Measurements from ENCODE around the gene PISD.

Gene PISD

DNA sequence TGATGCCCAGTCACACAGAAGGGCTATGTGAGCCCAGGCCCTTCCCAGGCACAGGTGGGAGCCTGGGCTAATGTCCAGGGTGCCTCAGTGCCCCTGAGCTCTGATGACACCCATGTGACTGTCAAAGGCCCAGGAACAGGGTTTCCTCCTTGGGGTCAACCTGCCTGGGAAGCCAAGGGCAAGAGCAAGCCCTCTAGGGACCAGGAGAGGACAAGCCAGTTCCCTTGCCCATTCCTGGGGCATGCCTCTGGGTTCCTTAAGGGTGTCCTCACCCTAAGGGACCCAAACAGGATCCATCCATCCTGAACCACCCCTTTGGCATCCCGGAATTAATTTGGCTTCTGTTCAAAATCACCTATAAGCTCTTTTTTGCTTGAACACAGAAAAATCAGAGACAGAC lies 39.0 kb downstream of the PISD start:
- no peak for TF ChIP-seq CSDC2 (CRISPR knock-in tag; IDR thresholded peaks at IDR 0.05)
- no peak for TF ChIP-seq ZC3H10 (CRISPR knock-in tag; IDR thresholded peaks at IDR 0.05)
- TF ChIP-seq OSR1 (CRISPR knock-in tag; IDR thresholded peaks at IDR 0.05), result no peak
- TF ChIP-seq, protein P1, sequence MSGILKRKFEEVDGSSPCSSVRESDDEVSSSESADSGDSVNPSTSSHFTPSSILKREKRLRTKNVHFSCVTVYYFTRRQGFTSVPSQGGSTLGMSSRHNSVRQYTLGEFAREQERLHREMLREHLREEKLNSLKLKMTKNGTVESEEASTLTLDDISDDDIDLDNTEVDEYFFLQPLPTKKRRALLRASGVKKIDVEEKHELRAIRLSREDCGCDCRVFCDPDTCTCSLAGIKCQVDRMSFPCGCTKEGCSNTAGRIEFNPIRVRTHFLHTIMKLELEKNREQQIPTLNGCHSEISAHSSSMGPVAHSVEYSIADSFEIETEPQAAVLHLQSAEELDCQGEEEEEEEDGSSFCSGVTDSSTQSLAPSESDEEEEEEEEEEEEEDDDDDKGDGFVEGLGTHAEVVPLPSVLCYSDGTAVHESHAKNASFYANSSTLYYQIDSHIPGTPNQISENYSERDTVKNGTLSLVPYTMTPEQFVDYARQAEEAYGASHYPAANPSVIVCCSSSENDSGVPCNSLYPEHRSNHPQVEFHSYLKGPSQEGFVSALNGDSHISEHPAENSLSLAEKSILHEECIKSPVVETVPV (CRISPR knock-in tag; IDR thresholded peaks at IDR 0.05), result no peak
- no peak for TF ChIP-seq PPARA (CRISPR knock-in tag; IDR thresholded peaks at IDR 0.05; ENCODE audit: borderline replicate concordance)
- no peak for TF ChIP-seq ESRRG (CRISPR knock-in tag; IDR thresholded peaks at IDR 0.05)
- TF ChIP-seq BACH2 (CRISPR knock-in tag; IDR thresholded peaks at IDR 0.05; ENCODE audit: borderline replicate concordance), result no peak
- no peak for TF ChIP-seq ZNF565 (CRISPR knock-in tag; conservative IDR thresholded peaks at IDR 0.05; ENCODE audit: low read depth)
- no peak for TF ChIP-seq ZFP30 (CRISPR knock-in tag; IDR thresholded peaks at IDR 0.05)
- no peak for TF ChIP-seq TCF4 (CRISPR knock-in tag; IDR thresholded peaks at IDR 0.05; ENCODE audit: borderline replicate concordance)
- TF ChIP-seq GLIS3 (CRISPR knock-in tag; IDR thresholded peaks at IDR 0.05), result no peak
- TF ChIP-seq, protein P2, sequence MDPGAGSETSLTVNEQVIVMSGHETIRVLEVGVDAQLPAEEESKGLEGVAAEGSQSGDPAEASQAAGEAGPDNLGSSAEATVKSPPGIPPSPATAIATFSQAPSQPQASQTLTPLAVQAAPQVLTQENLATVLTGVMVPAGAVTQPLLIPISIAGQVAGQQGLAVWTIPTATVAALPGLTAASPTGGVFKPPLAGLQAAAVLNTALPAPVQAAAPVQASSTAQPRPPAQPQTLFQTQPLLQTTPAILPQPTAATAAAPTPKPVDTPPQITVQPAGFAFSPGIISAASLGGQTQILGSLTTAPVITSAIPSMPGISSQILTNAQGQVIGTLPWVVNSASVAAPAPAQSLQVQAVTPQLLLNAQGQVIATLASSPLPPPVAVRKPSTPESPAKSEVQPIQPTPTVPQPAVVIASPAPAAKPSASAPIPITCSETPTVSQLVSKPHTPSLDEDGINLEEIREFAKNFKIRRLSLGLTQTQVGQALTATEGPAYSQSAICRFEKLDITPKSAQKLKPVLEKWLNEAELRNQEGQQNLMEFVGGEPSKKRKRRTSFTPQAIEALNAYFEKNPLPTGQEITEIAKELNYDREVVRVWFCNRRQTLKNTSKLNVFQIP (CRISPR knock-in tag; IDR thresholded peaks at IDR 0.05; ENCODE audit: borderline replicate concordance, low read depth), result no peak
- no peak for ATAC-seq

DNA sequence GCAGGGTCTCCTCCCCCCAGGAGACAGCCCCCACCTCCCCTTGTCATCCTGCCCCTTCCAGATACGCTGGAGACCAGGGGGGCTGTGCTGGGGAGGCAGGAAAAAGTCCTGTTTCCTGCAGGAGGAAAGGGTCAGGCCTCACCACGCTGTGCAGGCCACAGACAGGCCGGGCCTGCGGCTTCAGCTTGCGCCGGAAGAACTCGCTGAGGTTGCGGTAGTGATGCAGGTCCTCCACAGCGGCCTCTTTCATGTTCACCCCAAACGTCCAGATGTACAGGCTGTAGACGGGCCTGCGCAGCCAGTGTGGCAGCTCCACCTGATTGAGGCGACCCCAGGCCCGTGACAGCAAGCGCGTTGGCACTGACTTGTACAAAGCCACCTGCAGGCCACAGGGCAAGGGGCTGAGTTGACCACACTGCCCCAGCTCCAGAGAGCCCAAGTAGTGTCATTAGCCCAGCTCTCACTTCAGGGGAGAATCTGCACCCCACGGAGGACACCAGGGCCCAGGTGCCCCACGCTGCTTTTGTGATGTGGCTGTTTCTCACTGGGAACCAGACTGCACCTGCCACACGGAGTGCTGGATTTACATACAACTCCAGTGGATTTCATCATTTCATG lies 40.4 kb downstream of the PISD start:
- no peak for ATAC-seq
- TF ChIP-seq ZNF8 (CRISPR knock-in tag; IDR thresholded peaks at IDR 0.05) (no peak), RARB (CRISPR knock-in tag; IDR thresholded peaks at IDR 0.05) (no peak)

DNA sequence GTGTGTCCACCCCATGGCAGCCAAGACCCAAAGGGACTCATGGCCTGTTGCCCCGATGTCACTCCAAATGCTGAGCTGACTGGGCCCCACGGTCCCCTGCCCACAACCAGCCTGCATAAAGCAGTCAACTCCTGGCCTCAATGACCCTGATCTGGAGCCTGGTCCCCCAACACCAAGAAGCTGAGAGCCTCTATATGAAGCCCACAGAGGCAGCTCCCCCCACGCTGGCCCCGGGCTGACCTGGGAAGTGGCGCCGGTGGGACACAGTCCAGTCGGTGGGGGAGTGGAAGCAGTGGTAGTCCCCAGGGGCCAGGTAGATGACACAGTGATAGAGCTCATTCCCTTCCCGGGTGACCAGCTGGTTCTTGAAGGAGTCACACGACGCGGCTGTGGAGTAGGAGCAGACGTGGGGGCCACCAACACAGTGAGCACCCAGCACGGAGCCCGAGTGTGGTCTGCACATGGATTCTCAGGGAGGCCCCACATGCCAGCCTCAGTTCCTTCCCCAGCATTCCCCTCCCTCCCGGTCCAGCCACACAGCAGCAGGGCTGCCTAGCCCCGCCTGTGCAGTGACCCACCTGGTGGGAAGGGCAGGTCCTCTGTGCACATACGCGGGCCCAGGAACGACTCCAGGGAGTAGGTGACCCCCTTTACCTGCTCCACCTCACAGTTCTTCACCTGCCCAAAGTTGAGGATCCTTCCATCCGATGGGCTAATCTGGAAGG lies 41.1 kb downstream of the PISD start:
- no peak for ATAC-seq
- TF ChIP-seq GLIS3 (CRISPR knock-in tag; IDR thresholded peaks at IDR 0.05) (no peak), ZFP3 (CRISPR knock-in tag; IDR thresholded peaks at IDR 0.05) (no peak), RARB (CRISPR knock-in tag; IDR thresholded peaks at IDR 0.05) (no peak), ZC3H10 (CRISPR knock-in tag; IDR thresholded peaks at IDR 0.05) (no peak), ISL1 (CRISPR knock-in tag; IDR thresholded peaks at IDR 0.05) (no peak), PPARA (CRISPR knock-in tag; IDR thresholded peaks at IDR 0.05; ENCODE audit: borderline replicate concordance) (no peak), ZNF565 (CRISPR knock-in tag; conservative IDR thresholded peaks at IDR 0.05; ENCODE audit: low read depth) (no peak)
- TF ChIP-seq, protein P3, sequence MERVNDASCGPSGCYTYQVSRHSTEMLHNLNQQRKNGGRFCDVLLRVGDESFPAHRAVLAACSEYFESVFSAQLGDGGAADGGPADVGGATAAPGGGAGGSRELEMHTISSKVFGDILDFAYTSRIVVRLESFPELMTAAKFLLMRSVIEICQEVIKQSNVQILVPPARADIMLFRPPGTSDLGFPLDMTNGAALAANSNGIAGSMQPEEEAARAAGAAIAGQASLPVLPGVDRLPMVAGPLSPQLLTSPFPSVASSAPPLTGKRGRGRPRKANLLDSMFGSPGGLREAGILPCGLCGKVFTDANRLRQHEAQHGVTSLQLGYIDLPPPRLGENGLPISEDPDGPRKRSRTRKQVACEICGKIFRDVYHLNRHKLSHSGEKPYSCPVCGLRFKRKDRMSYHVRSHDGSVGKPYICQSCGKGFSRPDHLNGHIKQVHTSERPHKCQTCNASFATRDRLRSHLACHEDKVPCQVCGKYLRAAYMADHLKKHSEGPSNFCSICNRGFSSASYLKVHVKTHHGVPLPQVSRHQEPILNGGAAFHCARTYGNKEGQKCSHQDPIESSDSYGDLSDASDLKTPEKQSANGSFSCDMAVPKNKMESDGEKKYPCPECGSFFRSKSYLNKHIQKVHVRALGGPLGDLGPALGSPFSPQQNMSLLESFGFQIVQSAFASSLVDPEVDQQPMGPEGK (CRISPR knock-in tag; IDR thresholded peaks at IDR 0.05; ENCODE audit: borderline replicate concordance), result no peak
- TF ChIP-seq, protein P4, sequence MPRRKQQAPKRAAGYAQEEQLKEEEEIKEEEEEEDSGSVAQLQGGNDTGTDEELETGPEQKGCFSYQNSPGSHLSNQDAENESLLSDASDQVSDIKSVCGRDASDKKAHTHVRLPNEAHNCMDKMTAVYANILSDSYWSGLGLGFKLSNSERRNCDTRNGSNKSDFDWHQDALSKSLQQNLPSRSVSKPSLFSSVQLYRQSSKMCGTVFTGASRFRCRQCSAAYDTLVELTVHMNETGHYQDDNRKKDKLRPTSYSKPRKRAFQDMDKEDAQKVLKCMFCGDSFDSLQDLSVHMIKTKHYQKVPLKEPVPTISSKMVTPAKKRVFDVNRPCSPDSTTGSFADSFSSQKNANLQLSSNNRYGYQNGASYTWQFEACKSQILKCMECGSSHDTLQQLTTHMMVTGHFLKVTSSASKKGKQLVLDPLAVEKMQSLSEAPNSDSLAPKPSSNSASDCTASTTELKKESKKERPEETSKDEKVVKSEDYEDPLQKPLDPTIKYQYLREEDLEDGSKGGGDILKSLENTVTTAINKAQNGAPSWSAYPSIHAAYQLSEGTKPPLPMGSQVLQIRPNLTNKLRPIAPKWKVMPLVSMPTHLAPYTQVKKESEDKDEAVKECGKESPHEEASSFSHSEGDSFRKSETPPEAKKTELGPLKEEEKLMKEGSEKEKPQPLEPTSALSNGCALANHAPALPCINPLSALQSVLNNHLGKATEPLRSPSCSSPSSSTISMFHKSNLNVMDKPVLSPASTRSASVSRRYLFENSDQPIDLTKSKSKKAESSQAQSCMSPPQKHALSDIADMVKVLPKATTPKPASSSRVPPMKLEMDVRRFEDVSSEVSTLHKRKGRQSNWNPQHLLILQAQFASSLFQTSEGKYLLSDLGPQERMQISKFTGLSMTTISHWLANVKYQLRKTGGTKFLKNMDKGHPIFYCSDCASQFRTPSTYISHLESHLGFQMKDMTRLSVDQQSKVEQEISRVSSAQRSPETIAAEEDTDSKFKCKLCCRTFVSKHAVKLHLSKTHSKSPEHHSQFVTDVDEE (CRISPR knock-in tag; IDR thresholded peaks at IDR 0.05), result no peak

DNA sequence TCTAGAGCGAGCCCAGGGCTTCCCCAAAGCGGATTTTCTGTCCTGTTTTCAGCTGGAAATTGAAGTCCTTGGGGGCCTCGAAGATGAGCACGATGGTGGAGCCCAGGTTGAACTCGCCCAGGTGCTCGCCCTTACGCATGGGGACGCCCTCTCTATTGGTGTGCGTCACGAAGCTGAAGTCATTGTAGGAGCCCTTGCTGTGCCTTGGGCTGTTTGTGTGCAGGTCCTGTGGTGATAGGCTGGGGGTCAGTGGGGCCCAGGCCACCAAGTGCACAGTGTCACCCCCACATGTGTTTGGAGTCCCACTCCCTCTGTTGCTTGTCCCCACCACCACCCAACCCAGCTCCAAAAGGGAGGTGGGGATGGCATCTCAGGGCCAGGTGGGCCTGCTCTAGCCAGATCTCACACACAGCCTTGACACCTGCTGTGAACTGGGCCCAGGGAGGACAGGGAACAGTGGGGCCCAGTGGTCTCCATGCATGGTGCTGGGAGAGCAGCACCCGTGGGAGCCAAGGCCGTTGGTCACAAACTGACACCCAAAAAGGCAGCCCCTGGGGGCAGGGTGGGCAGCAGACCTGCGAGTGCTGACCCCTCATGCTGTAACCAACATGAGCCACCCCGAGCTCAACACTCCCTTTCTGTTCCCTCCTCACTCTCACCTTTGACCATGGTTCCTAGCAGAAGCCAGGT lies 42.3 kb downstream of the PISD start:
- no peak for ATAC-seq
- no peak for TF ChIP-seq ESRRG (CRISPR knock-in tag; IDR thresholded peaks at IDR 0.05)
- TF ChIP-seq PPARA (CRISPR knock-in tag; IDR thresholded peaks at IDR 0.05; ENCODE audit: borderline replicate concordance), result no peak
- TF ChIP-seq ZNF8 (CRISPR knock-in tag; IDR thresholded peaks at IDR 0.05), result no peak
- TF ChIP-seq, protein P3 (CRISPR knock-in tag; IDR thresholded peaks at IDR 0.05; ENCODE audit: borderline replicate concordance), result no peak
- no peak for TF ChIP-seq ARNTL (CRISPR knock-in tag; IDR thresholded peaks at IDR 0.05; ENCODE audit: borderline replicate concordance, low read depth)
- TF ChIP-seq ZC3H10 (CRISPR knock-in tag; IDR thresholded peaks at IDR 0.05), result no peak
- TF ChIP-seq, protein P5, sequence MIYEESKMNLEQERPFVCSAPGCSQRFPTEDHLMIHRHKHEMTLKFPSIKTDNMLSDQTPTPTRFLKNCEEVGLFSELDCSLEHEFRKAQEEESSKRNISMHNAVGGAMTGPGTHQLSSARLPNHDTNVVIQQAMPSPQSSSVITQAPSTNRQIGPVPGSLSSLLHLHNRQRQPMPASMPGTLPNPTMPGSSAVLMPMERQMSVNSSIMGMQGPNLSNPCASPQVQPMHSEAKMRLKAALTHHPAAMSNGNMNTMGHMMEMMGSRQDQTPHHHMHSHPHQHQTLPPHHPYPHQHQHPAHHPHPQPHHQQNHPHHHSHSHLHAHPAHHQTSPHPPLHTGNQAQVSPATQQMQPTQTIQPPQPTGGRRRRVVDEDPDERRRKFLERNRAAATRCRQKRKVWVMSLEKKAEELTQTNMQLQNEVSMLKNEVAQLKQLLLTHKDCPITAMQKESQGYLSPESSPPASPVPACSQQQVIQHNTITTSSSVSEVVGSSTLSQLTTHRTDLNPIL (CRISPR knock-in tag; IDR thresholded peaks at IDR 0.05; ENCODE audit: low read depth), result no peak
- TF ChIP-seq RARB (CRISPR knock-in tag; IDR thresholded peaks at IDR 0.05), result no peak
- TF ChIP-seq TOX (CRISPR knock-in tag; IDR thresholded peaks at IDR 0.05; ENCODE audit: borderline replicate concordance), result no peak
- no peak for TF ChIP-seq OSR1 (CRISPR knock-in tag; IDR thresholded peaks at IDR 0.05)
- TF ChIP-seq TCF4 (CRISPR knock-in tag; IDR thresholded peaks at IDR 0.05; ENCODE audit: borderline replicate concordance), result no peak

All from SK-N-SH treated with all-trans-retinoic acid at 6 μM for 48 hours (cell line).